Measurements from ENCODE around the gene ZNF396. TPM values are rescaled to one million over a fixed set of nuclear protein-coding genes. Genes with fewer than 3 reads are reported as not detected.

The ZNF396 gene
- total RNA-seq, 1 donor from 2014 or later, result 0.98 TPM

- no peaks in the 10 kb centered on the region for H3K9me3 ChIP-seq
- no peak overlapping the region for H3K4me3 ChIP-seq
- H3K4me1 ChIP-seq, result peaks cover 7% of the 10 kb centered on the region
- H3K27me3 ChIP-seq, result no peaks in the 10 kb centered on the region
- intact Hi-C loops (cut with DNase I), result no loop called here
- no peak for DNase-seq (ENCODE audit: extremely low spot score in 2 of 2)
- H3K27ac ChIP-seq, result no peak overlapping the region
- TF ChIP-seq POLR2A (IDR thresholded peaks at IDR 0.05), result no peak
- TF ChIP-seq POLR2AphosphoS5 (IDR thresholded peaks at IDR 0.05; ENCODE audit: insufficient read depth in 1 of 2, low read depth in 1 of 2), result no peak
- TF ChIP-seq, protein P1, sequence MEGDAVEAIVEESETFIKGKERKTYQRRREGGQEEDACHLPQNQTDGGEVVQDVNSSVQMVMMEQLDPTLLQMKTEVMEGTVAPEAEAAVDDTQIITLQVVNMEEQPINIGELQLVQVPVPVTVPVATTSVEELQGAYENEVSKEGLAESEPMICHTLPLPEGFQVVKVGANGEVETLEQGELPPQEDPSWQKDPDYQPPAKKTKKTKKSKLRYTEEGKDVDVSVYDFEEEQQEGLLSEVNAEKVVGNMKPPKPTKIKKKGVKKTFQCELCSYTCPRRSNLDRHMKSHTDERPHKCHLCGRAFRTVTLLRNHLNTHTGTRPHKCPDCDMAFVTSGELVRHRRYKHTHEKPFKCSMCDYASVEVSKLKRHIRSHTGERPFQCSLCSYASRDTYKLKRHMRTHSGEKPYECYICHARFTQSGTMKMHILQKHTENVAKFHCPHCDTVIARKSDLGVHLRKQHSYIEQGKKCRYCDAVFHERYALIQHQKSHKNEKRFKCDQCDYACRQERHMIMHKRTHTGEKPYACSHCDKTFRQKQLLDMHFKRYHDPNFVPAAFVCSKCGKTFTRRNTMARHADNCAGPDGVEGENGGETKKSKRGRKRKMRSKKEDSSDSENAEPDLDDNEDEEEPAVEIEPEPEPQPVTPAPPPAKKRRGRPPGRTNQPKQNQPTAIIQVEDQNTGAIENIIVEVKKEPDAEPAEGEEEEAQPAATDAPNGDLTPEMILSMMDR (IDR thresholded peaks at IDR 0.05), result no peak
- no peaks in the 10 kb centered on the region for H3K36me3 ChIP-seq
Measured at GRCh38 chr18:35417223-35417622, 40.1 kb upstream of the ZNF396 start.

- intact Hi-C loops (cut with DNase I), result no loop called here
- no peak for TF ChIP-seq POLR2AphosphoS5 (IDR thresholded peaks at IDR 0.05; ENCODE audit: insufficient read depth in 1 of 2, low read depth in 1 of 2)
- TF ChIP-seq POLR2A (IDR thresholded peaks at IDR 0.05), result no peak
- TF ChIP-seq, protein P1 (IDR thresholded peaks at IDR 0.05), result no peak
- DNase-seq (ENCODE audit: extremely low spot score in 2 of 2), result no peak
- peaks cover 7% of the 10 kb centered on the region for H3K4me1 ChIP-seq
- H3K36me3 ChIP-seq, result no peaks in the 10 kb centered on the region
- no peak overlapping the region for H3K27ac ChIP-seq
- H3K27me3 ChIP-seq, result no peaks in the 10 kb centered on the region
- H3K4me3 ChIP-seq, result no peak overlapping the region
- H3K9me3 ChIP-seq, result no peaks in the 10 kb centered on the region
Measured at GRCh38 chr18:35415511-35416073, 38.5 kb upstream of the ZNF396 start.

- H3K36me3 ChIP-seq, result no peaks in the 10 kb centered on the region
- no peaks in the 10 kb centered on the region for H3K27me3 ChIP-seq
- no peaks in the 10 kb centered on the region for H3K9me3 ChIP-seq
- no peak overlapping the region for H3K27ac ChIP-seq
- DNase-seq (ENCODE audit: extremely low spot score in 2 of 2), result no peak
- H3K4me1 ChIP-seq, result peaks cover 14% of the 10 kb centered on the region
- H3K4me3 ChIP-seq, result no peak overlapping the region
- intact Hi-C loops (cut with DNase I), result no loop called here
- no peak for TF ChIP-seq POLR2A (IDR thresholded peaks at IDR 0.05)
- no peak for TF ChIP-seq POLR2AphosphoS5 (IDR thresholded peaks at IDR 0.05; ENCODE audit: insufficient read depth in 1 of 2, low read depth in 1 of 2)
- TF ChIP-seq, protein P1 (IDR thresholded peaks at IDR 0.05), result no peak
Measured at GRCh38 chr18:35413163-35413511, 36.0 kb upstream of the ZNF396 start.

DNA sequence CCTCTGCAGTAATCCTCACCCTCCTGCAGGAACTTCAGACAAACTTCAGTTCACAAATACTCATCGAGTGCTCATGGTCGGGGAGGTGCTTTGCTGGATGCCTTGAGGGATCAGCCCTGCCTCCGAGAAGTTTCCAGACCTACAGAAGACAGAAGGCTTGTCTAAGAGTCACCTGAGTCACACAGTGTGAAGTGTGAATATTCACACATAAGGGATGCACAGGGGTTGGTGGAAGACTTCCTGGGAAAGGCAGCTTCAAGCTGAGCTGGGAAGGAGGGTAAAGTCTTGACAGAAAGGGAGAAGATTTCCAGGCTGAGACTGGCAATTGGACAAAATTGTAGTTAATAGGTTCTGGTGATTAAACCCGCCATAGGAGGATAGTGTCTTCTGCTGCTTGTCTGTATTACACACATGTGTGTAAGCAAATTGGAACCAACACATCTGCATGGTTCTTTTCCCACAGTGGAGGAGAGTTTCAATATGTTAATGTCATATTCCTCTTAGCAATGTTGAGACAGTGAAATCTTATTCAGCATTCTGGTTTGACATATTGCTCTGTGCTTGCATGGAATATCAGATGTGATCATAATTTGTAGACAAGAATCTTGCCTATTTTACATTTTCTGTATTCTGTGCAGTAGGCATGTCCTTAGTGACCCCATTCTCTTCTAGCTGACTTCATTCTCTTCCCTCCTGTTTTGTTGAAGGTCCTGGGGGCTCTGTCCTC lies 34.7 kb upstream of the ZNF396 start:
- Histone ChIP-seq H3K4me3 (no peak overlapping the region), H3K4me1 (peaks cover 16% of the 10 kb centered on the region), H3K36me3 (no peaks in the 10 kb centered on the region), H3K27ac (no peak overlapping the region), H3K27me3 (no peaks in the 10 kb centered on the region), H3K9me3 (no peaks in the 10 kb centered on the region)
- intact Hi-C loops (cut with DNase I), result no loop called here
- no peak for DNase-seq (ENCODE audit: extremely low spot score in 2 of 2)
- TF ChIP-seq POLR2A (IDR thresholded peaks at IDR 0.05) (no peak), POLR2AphosphoS5 (IDR thresholded peaks at IDR 0.05; ENCODE audit: insufficient read depth in 1 of 2, low read depth in 1 of 2) (no peak)
- TF ChIP-seq, protein P1 (IDR thresholded peaks at IDR 0.05), result no peak

GRCh38 chr18:35410561-35410960 lies 33.4 kb upstream of the ZNF396 start:
- Histone ChIP-seq H3K36me3 (no peaks in the 10 kb centered on the region), H3K9me3 (no peaks in the 10 kb centered on the region), H3K4me3 (no peak overlapping the region), H3K4me1 (peaks cover 14% of the 10 kb centered on the region), H3K27me3 (no peaks in the 10 kb centered on the region), H3K27ac (no peak overlapping the region)
- TF ChIP-seq POLR2A (IDR thresholded peaks at IDR 0.05) (no peak), POLR2AphosphoS5 (IDR thresholded peaks at IDR 0.05; ENCODE audit: insufficient read depth in 1 of 2, low read depth in 1 of 2) (no peak)
- TF ChIP-seq, protein P1 (IDR thresholded peaks at IDR 0.05), result no peak
- intact Hi-C loops (cut with DNase I), result no loop called here
- DNase-seq (ENCODE audit: extremely low spot score in 2 of 2), result no peak
